Aorta (tissue), 5 donors: Measurements from ENCODE around the gene RNLS. TPM values are rescaled to one million over a fixed set of nuclear protein-coding genes. Genes with fewer than 3 reads are reported as not detected.

Experiments used
- ATAC-seq: fragments of 200-7000 bp; cut with Tn5 transposase; one replicate; pipeline ENCODE4 v1.9.1; 2022; ENCODE audit warnings: moderate library complexity; ENCODE audit not compliant: low FRiP score
- DNase-seq, 2 donors: peaks; one replicate each; pipeline ENCODE4 v3.0.0-alpha.2; 2020
- H3K27ac ChIP-seq, 2 donors: one replicate each; pipeline ENCODE4 v1.5.1; 2013; ENCODE audit warnings: low read length in 2 of 2, mild to moderate bottlenecking in 2 of 2, moderate library complexity in 2 of 2, control low read depth in 1 of 2, inconsistent platforms in 1 of 2, low read depth in 1 of 2
- H3K27me3 ChIP-seq, 2 donors: one replicate each; pipeline ENCODE4 v1.6.1; 2013; ENCODE audit warnings: control low read depth in 1 of 2, low read length in 1 of 2, mild to moderate bottlenecking in 1 of 2, moderate library complexity in 1 of 2; ENCODE audit not compliant: insufficient read depth in 2 of 2, control insufficient read depth in 1 of 2
- H3K36me3 ChIP-seq, 2 donors: one replicate each; pipeline ENCODE4 v1.6.1; 2013; ENCODE audit warnings: control low read depth in 1 of 2, low read length in 1 of 2, mild to moderate bottlenecking in 1 of 2; ENCODE audit not compliant: insufficient read depth in 2 of 2, control insufficient read depth in 1 of 2
- H3K4me1 ChIP-seq, 2 donors: one replicate each; pipeline ENCODE4 v1.6.1; 2013; ENCODE audit warnings: low read length in 2 of 2, control low read depth in 1 of 2, mild to moderate bottlenecking in 1 of 2, moderate library complexity in 1 of 2; ENCODE audit not compliant: insufficient read depth in 2 of 2, control insufficient read depth in 1 of 2
- H3K4me3 ChIP-seq, 2 donors: one replicate each; pipeline ENCODE4 v1.5.1; 2013; ENCODE audit warnings: low read length in 2 of 2, control low read depth in 1 of 2, mild to moderate bottlenecking in 1 of 2
- H3K9me3 ChIP-seq: one replicate; pipeline ENCODE4 v1.6.1; 2013; ENCODE audit warnings: mild to moderate bottlenecking, low read length; ENCODE audit not compliant: control insufficient read depth
- WGBS, 2 donors: extraction: QIAGEN DNeasy Blood & Tissue Kit; methylation state at CpG; one replicate each; pipeline ENCODE4 v1.1.7; 2013; 5-methylcytosine and 5-hydroxymethylcytosine counted together
- intact Hi-C, 2 donors: fragments of 100-400 bp; cut with DNase I; formaldehyde crosslinking; loops; one replicate each; pipeline versions ENCODE4 v1.14.2 to v1.15.0; 2022
- polyA plus RNA-seq, 2 donors: library from polyadenylated mRNA; stranded (reverse); fragments of 200-250 nt; gene quantifications; one replicate each; pipeline ENCODE4 v1.2.3, GENCODE V29; 2013
- total RNA-seq, 2 donors: library from RNA; stranded (reverse); fragmentation: NEBNext Ultra II Directional; extraction: Animal tissue kit (Norgen Biotek cat#: 25700); gene quantifications; one replicate each; pipeline ENCODE4 v1.2.1, GENCODE V29; 2021
- donor health status: healthy with polysubstance abuse.
- donor health status: Bipolar disorder and iron deficiency.
- donor health status: DM: no; HTN: no; CAD: no.
- donor health status: DM: no; HTN: no; CAD: no.
- donor health status: DM: yes; HTN: yes; CAD: no.

The RNLS gene
- total and polyA plus RNA-seq, 4 donors: 6.1 to 9.7 (median 9.5) TPM

DNA sequence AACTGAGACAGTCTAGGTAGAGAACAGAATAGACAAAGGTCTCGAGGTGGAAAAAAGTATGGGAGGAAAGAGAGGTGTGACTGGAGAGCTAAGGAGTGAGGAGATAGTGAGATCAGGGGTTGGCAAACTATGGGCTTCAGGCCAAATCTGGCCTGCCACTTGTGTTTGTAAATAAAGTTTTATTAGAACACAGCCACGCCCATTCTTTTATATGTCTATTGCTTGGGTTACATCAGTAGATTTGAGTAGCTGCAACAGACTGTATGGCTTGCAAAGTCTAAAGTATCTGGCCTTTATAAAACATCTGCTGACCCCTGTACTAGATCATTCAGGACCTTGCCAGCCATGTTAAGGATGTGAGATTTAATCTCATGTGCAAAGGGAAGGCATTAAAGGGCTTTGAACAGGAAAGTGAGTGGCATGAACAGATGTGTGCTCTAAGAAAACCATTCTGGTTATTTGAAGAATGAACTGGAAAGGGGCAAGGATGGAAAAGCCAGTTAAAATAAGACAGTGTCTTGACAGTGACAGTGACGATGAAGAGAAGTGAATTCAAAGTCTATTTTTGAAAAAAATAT, 240.3 kb downstream of the RNLS start:
- intact Hi-C loops: no loop called here
- Histone ChIP-seq H3K4me3 (no peak overlapping the region), H3K9me3 (no peaks in the 10 kb centered on the region), H3K27ac (no peak overlapping the region), H3K4me1 (peaks cover 3 to 5% of the 10 kb centered on the region in 2 donors), H3K36me3 (no peaks in the 10 kb centered on the region), H3K27me3 (no peaks in the 10 kb centered on the region)
- WGBS, 2 donors: 94 to 98% methylated on average over 3 of the region's 3 CpGs
- DNase-seq (no peak), ATAC-seq (no peak)

DNA sequence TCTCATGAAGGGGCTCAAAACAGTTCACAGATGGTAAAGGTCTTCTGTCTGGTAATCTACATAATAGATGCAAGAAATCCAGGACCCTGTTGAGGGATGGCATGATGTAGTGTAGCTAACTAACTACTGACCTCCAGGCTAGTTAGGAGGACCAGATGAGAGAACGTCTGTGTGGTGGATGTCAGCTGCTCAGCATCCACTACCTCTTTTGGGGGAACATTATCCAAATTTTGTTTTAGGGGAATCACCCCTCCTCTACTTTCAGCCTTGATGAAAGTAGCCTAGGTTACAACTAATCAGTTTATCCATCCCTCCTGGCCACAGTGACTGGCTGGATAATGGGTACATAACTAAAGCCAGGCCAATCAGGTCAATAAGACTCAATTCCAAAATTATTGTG, 246.0 kb downstream of the RNLS start:
- 95 to 97% methylated on average over 1 of the region's 1 CpG for WGBS, 2 donors
- Histone ChIP-seq H3K4me3 (no peak overlapping the region), H3K4me1 (no peaks in the 10 kb centered on the region), H3K9me3 (no peaks in the 10 kb centered on the region), H3K36me3 (no peaks in the 10 kb centered on the region), H3K27ac (no peak overlapping the region), H3K27me3 (no peaks in the 10 kb centered on the region)
- DNase-seq (no peak), ATAC-seq (no peak)
- intact Hi-C loops: no loop called here

DNA sequence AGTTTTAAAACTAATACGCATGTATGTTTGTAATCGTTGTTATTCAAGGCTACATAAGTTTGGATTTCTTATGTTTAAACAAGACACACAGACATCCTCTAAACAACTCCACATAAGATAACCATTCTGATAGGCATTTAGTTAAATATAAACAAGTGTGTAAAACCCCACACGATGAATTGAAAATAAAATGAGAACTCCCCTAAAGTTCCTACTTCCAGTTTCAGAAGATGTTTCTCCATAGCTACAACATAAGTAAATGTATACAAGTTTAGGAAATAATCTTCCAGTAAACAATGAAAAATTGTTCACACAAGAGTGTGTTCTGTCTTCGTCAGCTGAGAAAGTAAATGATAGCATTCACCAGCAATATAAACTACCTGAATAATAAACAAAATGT, 246.8 kb downstream of the RNLS start:
- no peak for ATAC-seq
- H3K27ac ChIP-seq: no peak overlapping the region
- 91 to 95% methylated on average over 4 of the region's 4 CpGs for WGBS, 2 donors

DNA sequence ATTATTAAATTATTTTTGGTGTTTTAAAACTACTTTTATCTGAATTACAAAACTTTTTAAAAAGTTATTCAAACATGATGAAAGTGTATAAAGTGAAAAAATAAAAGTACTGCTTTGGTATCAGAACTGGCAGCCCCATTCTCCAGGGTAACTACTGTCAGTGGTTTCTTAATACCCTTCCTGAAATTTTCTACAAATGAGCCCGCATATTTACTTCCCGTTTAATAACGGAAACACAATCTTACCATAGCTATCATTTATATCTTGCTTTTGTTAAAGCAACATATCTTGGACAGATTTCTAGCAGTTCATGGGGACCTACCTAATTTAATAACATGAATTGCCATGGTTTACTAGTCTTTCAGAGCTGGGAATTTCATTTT, 249.9 kb downstream of the RNLS start:
- Histone ChIP-seq H3K27me3 (no peaks in the 10 kb centered on the region), H3K9me3 (no peaks in the 10 kb centered on the region), H3K27ac (no peak overlapping the region), H3K4me1 (no peaks in the 10 kb centered on the region), H3K36me3 (no peaks in the 10 kb centered on the region), H3K4me3 (no peak overlapping the region)
- DNase-seq: no peak
- ATAC-seq: no peak
- 86 to 90% methylated on average over 3 of the region's 3 CpGs for WGBS, 2 donors
- intact Hi-C loops: no loop called here

More for the DNA sequence above, 246.8 kb downstream of the RNLS start:
- Histone ChIP-seq H3K36me3 (no peaks in the 10 kb centered on the region), H3K27me3 (no peaks in the 10 kb centered on the region), H3K4me1 (no peaks in the 10 kb centered on the region), H3K9me3 (no peaks in the 10 kb centered on the region), H3K4me3 (no peak overlapping the region)
- intact Hi-C loops: no loop called here
- no peak for DNase-seq

DNA sequence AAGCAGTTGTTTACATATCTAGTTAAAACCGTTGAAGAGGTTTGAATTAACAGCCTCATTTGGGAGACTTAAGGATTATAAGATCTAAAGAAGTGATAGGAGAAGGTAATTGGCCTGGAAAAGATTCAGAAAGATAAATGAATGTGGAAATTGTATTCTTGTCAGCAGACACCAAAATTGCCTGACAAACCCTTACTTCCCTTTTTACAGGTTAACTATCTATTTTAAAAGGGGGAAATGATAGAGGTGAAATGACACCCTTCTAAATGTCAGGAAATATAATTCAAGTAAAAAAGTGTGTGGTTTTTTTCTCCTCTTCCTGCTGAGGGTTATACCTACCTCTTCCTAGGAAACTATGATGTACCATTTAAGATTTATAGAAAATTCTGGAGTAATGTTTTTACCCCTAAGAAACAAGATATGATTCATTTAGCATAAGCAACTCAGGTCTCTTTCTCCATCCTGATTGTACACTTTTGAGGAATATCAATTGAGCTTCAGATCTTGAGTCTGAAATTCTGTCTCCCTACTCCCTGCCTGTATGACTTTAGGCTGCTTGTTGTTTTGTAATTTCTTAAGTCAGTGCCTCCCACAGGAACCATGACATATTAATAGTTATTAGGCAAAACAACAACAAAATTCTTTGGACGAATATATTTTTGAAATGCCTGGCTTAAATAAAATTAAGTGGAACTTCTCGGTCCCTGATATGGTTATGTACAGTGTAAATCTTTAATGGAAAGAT, 250.4 kb downstream of the RNLS start:
- DNase-seq (no peak), ATAC-seq (no peak)
- intact Hi-C loops: no loop called here
- H3K4me3 ChIP-seq: no peak overlapping the region
- WGBS, 2 donors: 86 to 87% methylated on average over 3 of the region's 3 CpGs
- no peaks in the 10 kb centered on the region for H3K36me3 ChIP-seq
- H3K4me1 ChIP-seq: no peaks in the 10 kb centered on the region
- H3K27me3 ChIP-seq: no peaks in the 10 kb centered on the region
- H3K27ac ChIP-seq: no peak overlapping the region
- no peaks in the 10 kb centered on the region for H3K9me3 ChIP-seq

DNA sequence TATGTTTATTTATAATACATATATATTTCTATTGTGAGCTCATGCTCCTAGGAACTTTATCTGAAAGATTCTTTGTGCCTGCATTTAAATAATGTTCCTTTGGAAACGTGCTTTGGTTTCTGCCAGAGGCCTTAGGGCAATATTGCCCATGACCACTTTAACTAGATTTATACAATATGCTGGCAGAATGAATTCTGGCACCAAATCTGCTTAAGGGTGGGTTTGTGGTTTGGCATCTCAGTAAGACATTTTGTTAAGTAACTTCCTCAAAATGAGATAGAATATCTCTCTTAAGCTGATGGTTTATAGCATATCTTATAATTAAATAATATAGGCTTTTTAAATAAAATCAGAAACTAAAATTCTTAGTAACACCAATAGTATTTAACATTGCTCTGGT, 252.9 kb downstream of the RNLS start:
- no peaks in the 10 kb centered on the region for H3K9me3 ChIP-seq
- H3K27ac ChIP-seq: no peak overlapping the region
- no peaks in the 10 kb centered on the region for H3K36me3 ChIP-seq
- H3K4me3 ChIP-seq: no peak overlapping the region
- DNase-seq (no peak), ATAC-seq (no peak)
- intact Hi-C loops: no loop called here
- H3K27me3 ChIP-seq: no peaks in the 10 kb centered on the region
- WGBS, 2 donors: 55 to 60% methylated on average over 1 of the region's 1 CpG
- H3K4me1 ChIP-seq: no peaks in the 10 kb centered on the region

DNA sequence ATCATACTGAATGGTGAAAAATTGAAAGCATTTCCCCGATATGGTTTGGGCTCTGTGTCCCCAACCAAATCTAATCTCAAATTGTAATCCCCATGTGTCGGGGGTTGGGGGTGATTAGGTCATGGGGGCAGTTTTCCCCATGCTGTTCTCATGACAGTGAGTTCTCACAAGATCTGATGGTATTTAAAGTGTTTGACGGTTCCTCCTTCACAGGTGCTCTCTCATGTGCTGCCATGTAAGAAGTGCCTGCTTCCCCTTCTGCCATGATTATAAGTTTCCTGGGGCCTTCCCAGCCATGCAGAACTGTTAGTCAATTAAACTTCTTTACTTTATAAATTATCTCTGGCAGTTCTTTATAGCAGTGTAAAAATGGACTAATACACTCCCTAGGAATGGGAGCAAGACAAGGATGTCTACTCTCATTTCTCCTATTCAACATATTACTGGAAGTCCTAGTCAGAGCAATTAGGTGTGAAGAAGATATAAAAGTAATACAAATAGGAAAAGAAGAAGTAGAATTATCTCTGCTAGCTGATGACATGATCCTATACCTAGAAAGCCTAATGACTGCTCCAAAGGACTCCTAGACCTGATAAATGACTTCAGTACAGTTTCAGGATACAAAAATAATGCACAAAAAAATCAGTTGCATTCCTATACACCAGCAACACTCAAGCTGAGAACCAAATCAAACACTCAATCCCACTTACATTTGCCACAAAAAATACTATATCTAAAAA, 260.6 kb downstream of the RNLS start:
- Histone ChIP-seq H3K4me1 (no peaks in the 10 kb centered on the region), H3K27ac (no peak overlapping the region), H3K27me3 (no peaks in the 10 kb centered on the region), H3K4me3 (no peak overlapping the region), H3K36me3 (no peaks in the 10 kb centered on the region), H3K9me3 (peaks cover 4% of the 10 kb centered on the region)
- intact Hi-C loops: no loop called here
- ATAC-seq (no peak), DNase-seq (no peak)
- 95 to 96% methylated on average over 3 of the region's 3 CpGs for WGBS, 2 donors

GRCh38 chr10:88319960-88320517, 263.1 kb downstream of the RNLS start:
- peaks cover 4% of the 10 kb centered on the region for H3K9me3 ChIP-seq
- WGBS, 2 donors: 90 to 100% methylated on average over 1 of the region's 1 CpG
- no peaks in the 10 kb centered on the region for H3K36me3 ChIP-seq
- ATAC-seq (no peak), DNase-seq (no peak)
- no peak overlapping the region for H3K27ac ChIP-seq
- intact Hi-C loops: no loop called here
- H3K4me1 ChIP-seq: no peaks in the 10 kb centered on the region
- H3K27me3 ChIP-seq: no peaks in the 10 kb centered on the region
- H3K4me3 ChIP-seq: no peak overlapping the region
